Measurements from ENCODE around the gene PPP1R13B.

DNA sequence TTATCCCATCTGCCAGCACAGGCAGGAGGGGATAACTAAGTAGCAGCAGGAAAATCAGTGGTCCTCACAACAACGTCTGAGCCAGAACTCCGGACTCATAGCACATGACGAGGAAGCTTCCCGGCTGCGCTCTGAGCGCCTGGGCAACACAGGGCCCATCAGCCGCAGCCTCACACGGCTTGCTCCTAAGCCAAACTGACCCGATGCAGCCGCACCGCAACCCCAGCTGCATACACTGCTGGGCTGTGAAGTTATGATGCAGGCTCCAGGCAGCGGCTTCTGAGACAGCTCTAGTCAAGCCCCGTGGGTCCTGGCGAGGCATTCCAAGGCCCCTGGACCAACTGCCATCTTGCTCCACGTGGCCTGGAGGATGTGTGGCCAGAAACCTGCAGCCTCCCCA is 103.7 kb downstream of the PPP1R13B start:
- TF ChIP-seq, protein P1, sequence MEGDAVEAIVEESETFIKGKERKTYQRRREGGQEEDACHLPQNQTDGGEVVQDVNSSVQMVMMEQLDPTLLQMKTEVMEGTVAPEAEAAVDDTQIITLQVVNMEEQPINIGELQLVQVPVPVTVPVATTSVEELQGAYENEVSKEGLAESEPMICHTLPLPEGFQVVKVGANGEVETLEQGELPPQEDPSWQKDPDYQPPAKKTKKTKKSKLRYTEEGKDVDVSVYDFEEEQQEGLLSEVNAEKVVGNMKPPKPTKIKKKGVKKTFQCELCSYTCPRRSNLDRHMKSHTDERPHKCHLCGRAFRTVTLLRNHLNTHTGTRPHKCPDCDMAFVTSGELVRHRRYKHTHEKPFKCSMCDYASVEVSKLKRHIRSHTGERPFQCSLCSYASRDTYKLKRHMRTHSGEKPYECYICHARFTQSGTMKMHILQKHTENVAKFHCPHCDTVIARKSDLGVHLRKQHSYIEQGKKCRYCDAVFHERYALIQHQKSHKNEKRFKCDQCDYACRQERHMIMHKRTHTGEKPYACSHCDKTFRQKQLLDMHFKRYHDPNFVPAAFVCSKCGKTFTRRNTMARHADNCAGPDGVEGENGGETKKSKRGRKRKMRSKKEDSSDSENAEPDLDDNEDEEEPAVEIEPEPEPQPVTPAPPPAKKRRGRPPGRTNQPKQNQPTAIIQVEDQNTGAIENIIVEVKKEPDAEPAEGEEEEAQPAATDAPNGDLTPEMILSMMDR (IDR thresholded peaks at IDR 0.05), result no peak
- TF ChIP-seq TCF7L2 (IDR thresholded peaks at IDR 0.05; ENCODE audit: low read depth, low read length), result no peak
- TF ChIP-seq, protein P2, sequence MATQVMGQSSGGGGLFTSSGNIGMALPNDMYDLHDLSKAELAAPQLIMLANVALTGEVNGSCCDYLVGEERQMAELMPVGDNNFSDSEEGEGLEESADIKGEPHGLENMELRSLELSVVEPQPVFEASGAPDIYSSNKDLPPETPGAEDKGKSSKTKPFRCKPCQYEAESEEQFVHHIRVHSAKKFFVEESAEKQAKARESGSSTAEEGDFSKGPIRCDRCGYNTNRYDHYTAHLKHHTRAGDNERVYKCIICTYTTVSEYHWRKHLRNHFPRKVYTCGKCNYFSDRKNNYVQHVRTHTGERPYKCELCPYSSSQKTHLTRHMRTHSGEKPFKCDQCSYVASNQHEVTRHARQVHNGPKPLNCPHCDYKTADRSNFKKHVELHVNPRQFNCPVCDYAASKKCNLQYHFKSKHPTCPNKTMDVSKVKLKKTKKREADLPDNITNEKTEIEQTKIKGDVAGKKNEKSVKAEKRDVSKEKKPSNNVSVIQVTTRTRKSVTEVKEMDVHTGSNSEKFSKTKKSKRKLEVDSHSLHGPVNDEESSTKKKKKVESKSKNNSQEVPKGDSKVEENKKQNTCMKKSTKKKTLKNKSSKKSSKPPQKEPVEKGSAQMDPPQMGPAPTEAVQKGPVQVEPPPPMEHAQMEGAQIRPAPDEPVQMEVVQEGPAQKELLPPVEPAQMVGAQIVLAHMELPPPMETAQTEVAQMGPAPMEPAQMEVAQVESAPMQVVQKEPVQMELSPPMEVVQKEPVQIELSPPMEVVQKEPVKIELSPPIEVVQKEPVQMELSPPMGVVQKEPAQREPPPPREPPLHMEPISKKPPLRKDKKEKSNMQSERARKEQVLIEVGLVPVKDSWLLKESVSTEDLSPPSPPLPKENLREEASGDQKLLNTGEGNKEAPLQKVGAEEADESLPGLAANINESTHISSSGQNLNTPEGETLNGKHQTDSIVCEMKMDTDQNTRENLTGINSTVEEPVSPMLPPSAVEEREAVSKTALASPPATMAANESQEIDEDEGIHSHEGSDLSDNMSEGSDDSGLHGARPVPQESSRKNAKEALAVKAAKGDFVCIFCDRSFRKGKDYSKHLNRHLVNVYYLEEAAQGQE (IDR thresholded peaks at IDR 0.05; ENCODE audit: insufficient read depth in 1 of 2, low read depth in 2 of 2, low read length in 1 of 2), result no peak
